ENCODE results near the gene CFAP210. TPM values are rescaled to one million over a fixed set of nuclear protein-coding genes. Genes with fewer than 3 reads are reported as not detected.

CFAP210 gene
- total and polyA plus RNA-seq, 9 of the 15 experiments (the other 6 are each of a cell fraction or from before 2014, with no cell fraction given) = 0.75 to 3.6 (median 1.3) TPM

GRCh38 chr2:169738566-169739229 is 44.5 kb upstream of the CFAP210 start (continued):
- TF ChIP-seq PHF8 (IDR thresholded peaks at IDR 0.05; ENCODE audit: borderline replicate concordance, low read length) (no peak), PCBP1 (IDR thresholded peaks at IDR 0.05; ENCODE audit: low read depth, low read length, poor library complexity, severe bottlenecking) (peak; percentile 98), PCBP2 (IDR thresholded peaks at IDR 0.05; ENCODE audit: low read depth, low read length, poor library complexity, severe bottlenecking) (peak; percentile 100)

GRCh38 chr2:169736902-169737301 is 42.7 kb upstream of the CFAP210 start:
- Histone ChIP-seq H3K27me3 (ENCODE audit: control insufficient read depth in 2 of 2, insufficient read depth in 2 of 2, low read length in 2 of 2) (no peaks in the 10 kb centered on the region), H3K9ac (ENCODE audit: insufficient read depth in 1 of 2, low read depth in 2 of 2, low read length in 2 of 2) (peak overlapping the region; percentile 57 to 73; a peak in 3 of 4 replicates)
- in situ Hi-C loops (cut with MboI) = no loop called here
- TF ChIP-seq CBX3 (IDR thresholded peaks at IDR 0.05; ENCODE audit: borderline replicate concordance in 1 of 2, low read length in 2 of 2) (peak in 1 of 2 experiments; percentile 63; a peak in 1 of 3 replicates), ZNF512 (tag; IDR thresholded peaks at IDR 0.05) (no peak), ILK (tag; IDR thresholded peaks at IDR 0.05; ENCODE audit: borderline replicate concordance, low read depth) (no peak), ZBTB49 (CRISPR knock-in tag; IDR thresholded peaks at IDR 0.05; ENCODE audit: borderline replicate concordance) (0 out of 2 replicates have a peak, but pooled peaks have one; percentile 66), HDAC1 (IDR thresholded peaks at IDR 0.05) (0 out of 4 replicates have a peak, but pooled peaks of 1 of the 2 experiments have one; percentile 24), ZHX1 (conservative IDR thresholded peaks at IDR 0.05; ENCODE audit: low read length) (no peak), ZNF134 (CRISPR knock-in tag; conservative IDR thresholded peaks at IDR 0.05) (no peak), HDAC2 (IDR thresholded peaks at IDR 0.05) (0 out of 2 replicates have a peak, but pooled peaks have one; percentile 51), TCFL5 (CRISPR knock-in tag; conservative IDR thresholded peaks at IDR 0.05) (no peak)

More at GRCh38 chr2:169736902-169737301, 42.7 kb upstream of the CFAP210 start:
- Histone ChIP-seq H3K4me3 (peak overlapping the region; percentile 23), H2AFZ (ENCODE audit: low read depth, low read length) (peak overlapping the region; percentile 45), H3K27ac (ENCODE audit: extremely low read depth, low read depth, low read length) (peak overlapping the region; percentile 53; the same call in 2 of the 3 replicates), H3K9me1 (ENCODE audit: control insufficient read depth, insufficient read depth, low read length) (no peaks in the 10 kb centered on the region), H3K4me2 (ENCODE audit: insufficient read depth, low read length) (peak overlapping the region; percentile 76), H3K4me1 (replicated peaks in 1 of 2; ENCODE audit: control insufficient read depth in 2 of 2, insufficient read depth in 2 of 2, low read length in 2 of 2) (peaks cover 18 to 27% of the 10 kb centered on the region in 2 experiments), H3K9me3 (replicated peaks; ENCODE audit: control insufficient read depth, insufficient read depth, low read depth, low read length) (no peaks in the 10 kb centered on the region), H4K20me1 (replicated peaks; ENCODE audit: control insufficient read depth, insufficient read depth, low read length) (no peaks in the 10 kb centered on the region), H3K36me3 (ENCODE audit: control insufficient read depth, insufficient read depth, low read length) (peaks cover 40% of the 10 kb centered on the region), H3K79me2 (ENCODE audit: control insufficient read depth, insufficient read depth, low read length) (peaks cover 53% of the 10 kb centered on the region)
- WGBS (ENCODE audit: insufficient coverage, low coverage, missing lambda C conversion rate) = 44% methylated on average over 5 of the region's 5 CpGs
- CTCF ChIA-PET (ENCODE audit: low intra/inter-chr PET ratio) = no interaction called here
- POLR2A ChIA-PET = interaction anchor here (0.8 to 8.3 kb wide), 5 partner anchors 9 to 93 kb away, joined by 3 to 51 read pairs (median 4); no protein-coding TSS in a partner anchor
- intact Hi-C loops (cut with micrococcal nuclease) = no loop called here
- no peak for ATAC-seq
- no TSS peak for BruUV-seq (replicated peaks)
- peak in 1 of 4 experiments; percentile 31 for DNase-seq (ENCODE audit: extremely low read depth in 1 of 4, low spot score in 3 of 4)
- no peak for FAIRE-seq
